DMS 273 treated with DMSO at 0.1 percent for 48 hours (cell line): ENCODE measurements around the gene MAB21L4.

ENCODE experiments used
- DNase-seq: peaks from one replicate; lab custom pipeline; 2025; lab: John Stamatoyannopoulos, UW

Gene MAB21L4

DNA sequence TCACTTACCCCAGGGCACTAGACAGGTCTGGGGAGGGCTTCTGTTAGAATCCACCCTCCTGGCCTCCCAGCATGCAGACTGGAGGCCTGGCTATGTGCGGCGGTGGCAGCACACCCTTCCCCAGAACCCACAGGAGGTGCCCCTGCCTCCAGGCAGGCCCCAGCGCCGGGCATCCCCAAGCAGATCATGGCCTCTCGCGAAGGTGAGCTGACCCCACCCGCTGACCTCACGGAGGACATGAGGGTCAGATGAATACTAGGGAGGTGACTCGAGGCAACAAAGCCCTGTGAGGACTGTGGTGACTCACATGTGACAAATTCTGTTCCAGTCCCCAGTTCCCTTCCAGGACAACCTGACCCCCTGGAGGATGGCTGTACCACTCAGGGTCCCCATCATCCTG, 1.9 kb downstream of the MAB21L4 start:
- no peak for DNase-seq

DNA sequence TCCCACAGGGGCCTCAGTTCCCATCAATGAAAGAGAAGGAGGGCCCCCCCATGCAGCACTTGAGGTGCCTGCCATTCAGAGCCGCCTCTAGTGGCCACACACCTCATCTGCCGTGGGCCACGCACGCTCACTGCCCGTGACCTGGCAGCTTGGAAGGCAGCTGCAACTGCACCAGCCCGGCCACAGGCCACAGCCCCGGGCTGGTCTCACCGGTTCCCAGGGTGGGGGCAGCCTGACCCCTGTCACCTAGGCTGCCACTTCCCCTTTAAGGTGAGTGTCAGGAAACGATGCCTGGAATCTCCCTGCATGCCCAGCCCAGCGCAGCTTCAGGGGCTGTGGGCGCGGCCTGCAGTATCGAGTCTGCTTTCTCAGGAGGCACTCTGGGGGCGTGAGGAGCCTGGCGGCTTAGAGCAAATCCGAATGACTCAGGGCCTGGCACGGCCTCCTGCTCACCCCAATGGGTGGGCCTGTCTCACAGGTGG, 2.6 kb downstream of the MAB21L4 start:
- no peak for DNase-seq

DNA sequence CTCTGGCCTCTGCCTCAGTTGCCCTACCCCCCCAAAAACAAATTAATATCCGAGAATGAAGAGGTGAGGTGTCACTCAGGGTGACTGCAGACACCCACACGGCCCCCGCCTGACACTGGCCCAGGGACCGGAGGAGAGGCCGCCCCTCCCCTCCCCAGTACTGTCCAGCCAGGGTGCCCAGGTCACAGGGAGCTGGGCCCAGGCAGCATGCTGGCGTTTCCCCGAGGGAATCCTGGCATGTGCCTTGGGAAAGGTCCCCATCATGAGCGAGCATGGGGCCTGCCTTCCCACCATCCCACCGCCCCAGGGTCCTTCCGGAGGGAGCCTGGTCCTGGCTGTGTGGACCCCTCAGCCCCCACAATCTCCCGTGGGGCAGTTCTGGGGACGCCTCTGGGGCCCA, 3.0 kb downstream of the MAB21L4 start:
- no peak for DNase-seq

DNA sequence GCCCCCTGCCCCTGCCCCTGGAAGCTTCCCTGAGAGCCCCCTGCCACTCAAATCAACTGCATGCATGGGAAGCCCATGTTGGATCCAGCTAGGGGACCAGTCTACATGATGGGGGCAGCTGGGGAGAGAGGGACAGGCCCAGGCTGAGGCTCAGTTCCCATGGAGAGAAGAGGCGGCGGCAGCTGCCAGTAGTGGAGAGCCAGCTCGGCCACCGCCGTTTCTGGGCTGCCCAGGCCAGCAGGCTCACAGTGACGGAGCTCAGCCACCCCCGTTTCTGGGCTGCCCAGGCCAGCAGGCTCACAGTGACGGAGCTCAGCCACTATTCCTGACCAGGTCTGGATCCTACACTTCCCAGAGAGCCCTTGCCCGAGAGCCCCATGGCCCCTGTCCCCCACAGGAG, 3.6 kb downstream of the MAB21L4 start:
- no peak for DNase-seq

DNA sequence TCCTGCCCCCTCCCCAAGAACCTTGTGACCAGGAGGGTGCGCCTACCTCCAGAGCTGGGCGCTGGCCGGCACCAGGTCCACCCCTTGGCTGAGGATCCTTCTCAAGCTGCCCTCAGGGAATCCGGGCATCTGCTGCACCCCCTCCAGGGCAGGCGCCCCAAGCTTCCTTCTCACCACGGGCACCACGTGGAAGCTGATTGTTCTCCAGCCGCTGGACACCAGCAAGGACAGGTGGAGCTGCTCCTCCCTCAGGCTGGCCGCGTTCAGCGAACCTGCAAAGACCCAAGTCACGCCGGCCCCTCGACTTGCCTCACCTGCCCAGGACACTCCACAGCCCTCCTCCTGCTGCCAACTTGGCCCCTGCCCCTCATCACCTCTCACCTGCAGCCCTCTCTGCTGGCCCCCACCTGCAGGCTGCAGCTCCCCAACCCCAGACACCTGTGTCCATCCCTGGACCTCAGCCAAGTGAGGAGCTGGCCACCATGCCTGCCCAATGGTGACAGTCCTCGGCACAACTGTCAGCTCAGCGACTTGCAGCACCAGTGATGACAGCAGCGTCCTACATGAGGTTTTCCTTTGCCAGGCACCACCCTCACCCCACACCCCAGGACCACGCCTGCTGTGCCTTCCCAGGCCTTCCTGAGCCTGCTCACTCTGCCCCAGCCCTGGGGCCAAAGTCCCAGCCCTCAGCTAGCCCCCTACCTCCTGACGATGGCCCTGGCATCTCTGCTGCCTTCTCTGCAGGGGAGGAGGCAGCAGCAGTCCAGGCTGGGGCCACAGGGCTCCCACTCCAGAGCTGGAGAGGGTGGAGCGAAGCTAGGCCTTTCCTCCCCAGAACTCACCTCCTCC, 4.2 kb downstream of the MAB21L4 start:
- DNase-seq: no peak

DNA sequence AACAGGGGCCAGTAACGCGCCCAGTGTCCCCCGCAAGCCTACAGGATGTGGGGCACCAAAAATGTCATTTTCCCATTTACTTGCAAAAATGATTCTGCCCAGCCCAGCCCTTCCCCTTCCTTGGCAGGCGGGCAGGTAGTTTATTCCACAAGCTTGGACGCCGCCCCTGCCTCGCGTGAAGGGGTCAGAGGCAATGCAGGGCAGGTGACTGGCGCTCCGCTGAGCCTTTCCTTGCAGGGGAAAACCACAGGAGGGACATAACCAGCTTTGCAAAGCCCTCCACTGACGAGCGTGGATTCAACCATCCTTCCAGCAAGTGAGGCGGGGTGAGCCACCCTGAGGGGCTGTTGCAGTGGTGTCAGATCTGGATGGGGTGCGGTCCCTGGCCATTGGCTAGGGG, 5.3 kb downstream of the MAB21L4 start:
- no peak for DNase-seq

DNA sequence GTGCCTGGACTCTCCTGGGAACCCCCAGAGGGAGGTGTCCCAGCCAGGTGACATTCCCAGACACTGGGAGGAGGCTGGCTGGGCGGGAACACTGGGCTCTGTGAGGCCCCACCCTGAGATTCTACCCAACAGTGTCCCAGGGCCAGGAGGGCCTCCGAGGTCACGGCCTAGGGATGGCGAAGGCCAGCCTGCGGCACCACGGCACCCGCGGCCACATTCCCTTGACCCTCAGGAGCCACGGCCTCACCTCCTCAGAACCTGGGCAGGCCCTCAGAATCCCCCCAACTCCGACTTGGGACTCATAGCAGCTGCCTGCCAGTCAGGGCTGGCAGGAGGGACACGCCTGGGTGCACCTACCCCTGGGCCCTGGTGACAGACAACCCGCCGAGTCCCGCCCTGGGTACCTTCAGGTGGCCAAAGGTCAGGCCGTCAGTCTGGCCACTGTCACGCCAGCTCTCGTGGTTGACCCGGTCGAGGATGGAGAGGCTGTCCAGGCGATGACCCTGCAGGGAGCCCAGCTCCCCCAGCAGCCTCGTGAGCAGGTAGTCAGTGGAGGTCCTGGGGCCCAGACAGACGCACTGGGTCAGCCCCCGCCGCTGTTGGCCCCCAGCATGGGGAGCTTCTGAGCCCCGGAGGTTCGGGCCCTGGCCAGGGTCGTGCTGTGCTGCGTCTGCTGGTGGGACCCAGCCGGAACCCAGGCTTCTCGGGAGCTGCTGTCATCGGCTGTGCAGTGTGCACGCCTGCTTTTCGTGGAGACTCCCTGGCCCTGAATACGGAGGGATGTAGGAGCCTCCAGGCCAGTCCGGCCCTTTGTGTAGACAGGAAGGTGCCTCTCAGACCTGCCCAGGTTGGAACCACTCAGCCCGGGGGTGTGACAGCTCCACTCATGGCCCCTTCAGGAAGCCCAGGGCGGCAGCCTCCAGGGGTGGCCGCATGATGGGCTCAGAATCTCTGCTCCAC, 6.1 kb downstream of the MAB21L4 start:
- no peak for DNase-seq

DNA sequence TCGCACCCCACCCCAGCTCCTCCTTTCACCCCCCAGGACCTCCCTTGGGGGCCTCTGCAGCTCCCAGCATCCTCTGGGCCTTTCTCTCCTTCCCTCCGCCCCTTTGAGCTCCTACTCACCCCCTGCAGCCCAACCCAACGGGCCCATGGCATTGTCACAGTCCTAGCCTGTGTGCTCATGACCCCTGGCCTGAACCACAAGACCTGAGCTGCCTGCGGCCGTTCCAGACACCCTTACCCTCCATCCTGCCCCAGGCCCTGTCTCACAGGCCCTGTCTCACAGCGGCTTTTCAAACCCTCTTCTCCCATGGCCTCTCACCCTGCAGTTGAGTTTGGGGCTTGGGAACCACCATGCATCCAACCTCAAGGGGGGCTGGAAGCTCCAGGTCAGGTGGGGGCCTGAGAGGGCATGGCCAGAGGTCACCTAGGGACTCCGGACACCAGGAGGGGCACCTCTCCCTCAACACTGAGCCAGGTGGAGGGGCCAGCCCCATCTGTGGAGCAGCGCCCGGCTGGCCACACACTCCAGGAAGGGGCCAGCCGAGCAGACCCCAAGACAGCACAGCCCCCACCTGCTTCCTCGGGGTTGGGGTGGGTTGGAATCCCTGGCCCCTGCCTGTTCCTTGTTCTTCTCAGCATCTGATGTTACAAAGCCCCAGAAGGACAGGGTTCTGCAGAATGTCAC, 6.9 kb downstream of the MAB21L4 start:
- DNase-seq: no peak

DNA sequence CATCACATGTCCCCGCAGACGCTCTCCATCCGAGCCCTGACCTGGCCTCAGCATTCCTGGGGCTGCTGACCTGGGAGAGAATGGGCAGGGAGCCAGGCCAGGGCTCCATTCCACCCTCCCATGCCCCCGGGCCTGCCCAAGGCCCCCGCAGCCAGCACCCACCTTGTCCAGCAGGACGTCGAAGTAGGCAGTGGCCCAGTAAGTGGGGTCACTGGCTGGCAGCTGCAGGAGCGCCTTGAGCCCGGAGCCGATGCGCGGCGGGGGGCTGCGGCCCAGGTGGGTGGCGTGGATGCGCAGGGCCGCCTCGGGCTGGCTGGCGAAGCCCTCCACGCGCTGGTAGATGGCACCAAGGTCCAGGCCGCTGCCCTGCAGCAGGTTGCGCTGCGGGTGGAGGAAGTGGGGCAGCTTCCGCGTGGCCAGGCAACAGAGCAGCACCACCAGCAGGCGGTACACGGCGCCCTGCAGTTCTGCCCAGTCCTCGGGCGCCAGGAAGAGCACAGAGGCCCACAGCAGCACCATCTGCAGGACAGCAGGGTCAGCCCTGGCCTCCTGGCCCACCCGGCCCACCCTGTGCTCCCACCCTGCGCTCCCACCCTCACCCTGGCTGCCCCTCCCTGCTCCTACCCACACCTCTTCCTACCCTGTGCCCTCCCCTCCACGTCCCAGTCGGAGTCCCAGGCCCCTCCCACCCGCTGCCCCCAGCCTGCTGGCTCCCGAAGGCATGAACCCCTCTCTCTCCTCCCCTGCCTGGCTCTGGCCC, 7.6 kb downstream of the MAB21L4 start:
- no peak for DNase-seq

DNA sequence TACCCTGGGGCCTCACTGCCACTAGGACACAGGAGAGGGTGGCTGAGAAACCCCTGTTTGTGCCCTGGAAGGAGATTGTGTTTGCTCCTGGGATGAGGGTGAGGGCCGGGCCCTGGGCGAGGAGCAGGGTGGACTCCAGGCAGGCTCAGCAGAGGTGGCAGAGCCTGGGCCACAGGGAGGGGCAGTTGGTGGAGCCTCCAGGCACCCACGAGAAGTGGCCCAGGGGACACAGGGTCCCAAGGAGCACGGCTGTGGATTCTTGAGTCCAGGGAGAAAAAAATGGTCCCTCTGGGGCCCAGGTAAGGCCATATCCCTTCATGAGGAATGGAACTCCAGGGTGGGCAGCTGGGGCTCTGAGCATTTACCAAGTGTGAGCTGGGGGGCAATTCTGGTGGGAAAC, 8.3 kb downstream of the MAB21L4 start:
- no peak for DNase-seq

DNA sequence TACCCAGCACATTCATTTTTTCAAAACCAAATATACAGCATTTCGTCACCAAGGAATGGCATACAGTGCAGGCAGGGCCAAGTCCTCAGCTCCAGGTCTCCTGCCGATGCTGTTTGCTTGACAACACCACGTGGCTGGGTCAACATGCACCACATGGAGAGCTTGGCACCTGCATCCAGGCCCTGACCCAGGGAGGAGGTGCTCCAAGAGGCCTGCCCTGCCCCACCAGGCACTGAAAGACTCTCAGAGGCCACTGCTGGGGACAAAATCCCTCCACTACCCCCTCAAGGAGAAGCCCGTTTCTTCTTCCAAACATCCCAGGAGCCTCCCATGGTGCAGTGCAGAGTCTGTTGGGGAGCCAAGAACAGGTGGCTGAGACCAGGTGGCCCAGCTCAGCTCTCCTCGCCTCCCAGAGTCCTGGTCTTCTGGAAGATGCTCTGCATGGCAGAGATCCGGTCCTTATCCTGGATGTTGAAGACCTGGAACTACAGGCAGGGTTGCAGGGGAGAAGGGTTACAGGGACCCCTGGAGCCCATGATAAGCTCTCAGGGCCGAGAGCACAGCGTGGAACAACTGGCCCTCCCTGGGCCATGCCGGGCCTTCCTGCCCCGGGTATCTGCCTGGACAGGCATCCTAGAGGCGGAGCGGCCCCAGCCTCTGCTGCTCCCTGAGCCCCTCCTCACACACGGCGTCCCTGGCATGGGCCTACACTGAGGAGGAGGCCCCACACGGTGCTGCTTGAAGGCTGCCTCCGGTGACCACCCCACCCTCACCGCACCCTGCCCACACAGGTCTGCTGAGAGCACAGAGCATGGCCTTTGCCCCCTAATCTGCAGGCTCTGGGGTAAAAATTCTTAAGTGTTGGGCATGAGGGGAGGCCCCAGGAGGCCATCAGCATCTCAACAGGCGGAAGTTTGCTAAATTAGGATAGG, 9.0 kb downstream of the MAB21L4 start:
- DNase-seq: no peak

DNA sequence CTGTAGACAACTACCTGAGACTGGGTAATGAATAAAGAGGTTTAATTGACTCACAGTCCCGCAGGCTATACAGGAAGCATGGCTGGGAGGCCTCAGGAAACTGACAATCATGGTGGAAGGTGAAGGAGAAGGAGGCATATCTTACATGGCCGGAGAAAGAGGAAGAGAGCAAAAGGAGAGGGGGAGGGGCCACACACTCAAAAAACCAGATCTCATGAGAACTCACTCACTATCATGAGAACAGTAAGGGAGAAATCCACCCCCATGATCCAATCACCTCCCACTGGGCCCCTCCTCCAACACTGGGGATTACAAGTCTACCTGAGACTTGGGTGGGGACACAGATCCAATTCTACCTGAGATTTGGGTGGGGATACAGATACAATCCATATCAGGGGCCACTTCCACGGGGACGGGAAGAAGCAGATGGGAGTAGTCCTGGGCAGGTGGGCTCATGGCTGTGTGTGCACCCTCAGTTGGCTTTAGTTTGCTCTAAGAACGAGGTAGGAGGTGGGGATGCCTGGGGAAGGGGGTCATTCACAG, 9.9 kb downstream of the MAB21L4 start:
- no peak for DNase-seq

DNA sequence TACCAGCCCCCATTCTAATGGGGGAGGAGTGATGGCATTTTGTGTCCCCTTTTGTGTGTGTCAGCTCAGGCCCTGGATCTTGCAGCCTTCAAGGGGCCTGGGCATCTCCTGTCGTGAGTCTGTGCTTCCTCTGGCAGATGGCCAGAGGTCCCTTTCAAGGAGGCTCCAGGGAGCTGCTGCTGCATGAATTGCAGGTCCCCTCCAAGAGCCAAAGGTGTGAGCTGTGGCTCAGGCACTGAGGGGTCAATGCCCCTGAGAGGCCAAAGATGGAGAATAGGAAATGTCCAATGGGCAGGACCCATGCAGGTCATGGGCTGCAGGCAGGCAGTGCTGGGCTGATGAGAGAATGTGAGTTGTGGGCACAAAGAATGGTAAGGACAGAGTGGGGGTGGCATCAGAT, 10.4 kb downstream of the MAB21L4 start:
- DNase-seq: no peak

DNA sequence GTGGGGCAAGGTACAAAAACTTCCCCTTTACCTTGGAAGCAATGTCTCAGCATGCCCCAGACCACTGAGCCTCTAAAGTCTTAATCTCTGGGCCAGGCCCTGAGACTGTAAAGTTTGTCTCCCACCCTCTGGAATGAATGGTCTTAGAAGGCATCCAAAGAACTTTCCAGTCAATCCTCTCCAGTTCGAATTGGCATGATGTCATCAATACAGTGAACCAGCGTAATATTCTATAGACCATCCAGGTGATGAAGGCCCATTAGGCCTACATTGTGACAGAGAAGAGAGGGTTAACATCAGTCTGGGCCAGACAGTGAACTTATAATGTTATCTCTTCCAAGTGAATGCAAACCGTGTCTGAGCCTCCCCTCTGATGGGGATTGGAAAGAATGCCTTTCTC, 11.2 kb downstream of the MAB21L4 start:
- DNase-seq: no peak

DNA sequence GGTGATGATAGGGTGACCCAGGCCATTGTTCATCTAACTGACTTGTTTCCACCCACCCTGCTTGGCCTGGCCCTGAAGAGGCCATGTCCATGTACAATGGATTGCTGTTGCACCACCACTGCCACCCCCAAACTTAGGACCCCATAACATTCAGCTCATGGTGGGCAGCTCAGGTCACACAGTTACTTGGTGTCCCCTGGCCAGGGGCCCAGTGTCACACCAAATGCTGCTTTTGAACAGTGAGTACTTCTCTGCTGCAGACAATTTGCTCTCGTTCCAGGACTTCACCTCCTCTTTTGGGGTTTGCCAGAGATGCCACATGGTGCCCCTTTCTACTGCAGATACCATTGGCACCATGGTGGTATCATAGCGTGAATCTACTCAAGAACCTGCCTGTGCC, 11.7 kb downstream of the MAB21L4 start:
- DNase-seq: no peak

DNA sequence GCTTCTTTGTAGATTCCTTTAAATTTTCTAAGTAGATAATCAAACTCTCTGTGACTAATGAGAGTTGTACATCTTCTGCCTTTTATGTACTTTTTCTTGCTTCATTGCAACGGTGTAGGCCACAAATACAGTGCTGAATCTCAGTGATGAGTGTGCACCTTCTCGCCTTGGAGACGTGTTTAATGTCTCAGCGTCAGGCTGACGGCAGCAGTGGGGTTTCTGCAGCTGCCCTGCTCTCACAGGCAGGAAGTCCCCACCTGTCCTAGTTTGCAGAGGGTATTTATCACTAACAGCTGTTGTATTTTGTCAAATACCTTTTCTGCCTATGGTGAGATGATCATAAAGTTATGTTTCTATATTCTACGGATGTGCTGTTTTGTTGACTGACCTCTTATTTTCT, 14.0 kb downstream of the MAB21L4 start:
- DNase-seq: no peak

DNA sequence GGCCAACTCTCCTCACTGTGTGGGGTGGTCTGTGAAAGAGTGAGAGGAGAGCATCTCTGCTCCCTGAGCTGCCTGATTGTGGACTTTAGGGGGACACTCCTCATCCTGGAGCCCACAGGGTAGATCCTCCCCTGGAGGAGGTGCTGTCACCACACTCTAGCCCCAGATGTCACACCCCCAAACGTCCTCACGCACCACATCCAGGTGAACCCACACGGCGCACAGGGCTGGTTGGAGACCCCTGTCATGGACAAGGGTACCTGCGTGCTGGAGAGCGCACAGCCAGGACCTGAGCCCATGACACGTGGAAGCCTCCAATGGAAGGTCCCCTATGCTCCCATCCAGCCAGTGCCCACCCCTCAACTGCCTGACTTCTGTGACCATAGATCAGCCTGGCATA, 16.9 kb downstream of the MAB21L4 start:
- DNase-seq: no peak

DNA sequence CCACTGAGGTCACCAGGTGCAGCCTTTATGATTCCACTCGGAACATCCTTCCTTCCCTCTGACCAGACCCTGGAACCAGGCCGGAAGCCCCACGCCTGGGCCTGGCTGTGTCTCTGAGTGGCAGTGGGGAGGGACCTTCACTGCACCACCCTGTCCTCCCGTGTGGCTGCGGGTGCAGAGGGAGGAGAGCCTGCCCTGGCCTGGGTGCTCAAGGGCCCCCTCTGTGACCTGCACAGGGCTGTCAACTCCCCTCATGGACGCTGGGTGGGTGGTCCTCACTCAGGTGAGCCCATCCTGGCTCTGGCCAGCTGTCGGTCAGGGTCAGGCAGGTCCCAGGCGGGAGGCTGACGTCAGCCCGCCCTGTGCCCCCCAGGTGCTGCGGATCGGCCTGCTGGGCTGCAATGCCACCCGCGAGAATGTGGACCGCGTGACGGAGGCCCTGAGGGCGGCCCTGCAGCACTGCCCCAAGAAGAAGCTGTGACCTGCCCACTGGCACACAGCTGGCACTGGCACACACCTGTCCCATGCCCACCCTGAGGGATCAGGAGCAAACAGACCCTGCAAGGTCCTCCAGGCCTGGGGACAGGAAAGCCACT, 17.5 kb downstream of the MAB21L4 start:
- DNase-seq: no peak

DNA sequence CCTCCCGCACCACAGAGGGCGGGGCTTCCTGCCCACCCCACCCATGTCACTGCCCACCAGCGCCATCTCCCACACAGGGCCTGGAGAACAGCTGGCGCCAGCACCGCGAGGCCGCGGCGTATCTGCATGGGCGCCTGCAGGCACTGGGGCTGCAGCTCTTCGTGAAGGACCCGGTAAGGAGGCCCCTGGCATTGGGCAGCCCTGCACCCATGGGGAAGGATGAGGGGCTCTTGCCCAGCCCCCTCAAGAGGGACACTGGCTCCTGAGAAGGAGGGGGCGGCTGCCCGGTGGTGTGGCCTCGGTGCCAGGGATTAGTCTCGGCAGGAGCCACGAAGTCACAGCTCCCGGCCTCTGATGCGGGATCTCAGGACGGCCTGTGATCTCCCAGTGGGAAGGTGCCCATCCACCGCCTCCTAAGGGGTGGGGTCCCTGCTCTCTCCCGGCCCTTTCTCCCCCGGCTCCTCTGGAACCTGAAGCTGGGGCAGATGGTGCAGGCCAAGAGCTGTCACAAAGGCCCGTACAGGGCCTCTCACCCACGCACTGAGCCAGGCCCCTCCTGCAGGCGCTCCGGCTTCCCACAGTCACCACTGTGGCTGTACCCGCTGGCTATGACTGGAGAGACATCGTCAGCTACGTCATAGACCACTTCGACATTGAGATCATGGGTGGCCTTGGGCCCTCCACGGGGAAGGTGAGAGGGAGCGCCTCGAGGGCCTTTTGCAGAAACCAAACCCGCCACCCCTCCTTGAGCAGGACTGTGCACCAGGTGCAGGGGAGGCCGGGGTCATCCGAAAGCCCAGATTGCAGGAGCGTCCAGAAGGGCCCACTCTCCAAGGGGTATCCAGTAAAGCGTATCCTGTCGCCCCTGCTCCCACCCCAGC, 18.3 kb downstream of the MAB21L4 start:
- no peak for DNase-seq
